Pancreas (tissue), 10 donors: ENCODE results near the gene CABP5. TPM values are rescaled to one million over a fixed set of nuclear protein-coding genes. Genes with fewer than 3 reads are reported as not detected.

ENCODE experiments used
- ATAC-seq, 4 donors: fragments of 200-7000 bp; cut with Tn5 transposase; one replicate each; pipeline versions ENCODE4 v1.8.0 to v1.9.1; 2020; ENCODE audit warnings: mild to moderate bottlenecking in 4 of 4, moderate library complexity in 4 of 4
- DNase-seq, 6 donors: peaks; one replicate each; pipeline ENCODE4 v3.0.0-alpha.2; 2020
- FAIRE-seq: peaks from 2 replicates; lab custom pipeline; 2012; peaks lifted over from hg19 to GRCh38; lab: Jason Lieb, UNC
- H3K27ac ChIP-seq, 4 donors: fragments of 200-600 bp; sonication (generic); 1 replicate in 3 of 4; 2 replicates in 1 of 4; pipeline versions ENCODE4 v1.5.0 to v1.8.0; 2020
- H3K27me3 ChIP-seq, 4 donors: fragments of 200-600 bp; one replicate each; pipeline ENCODE4 v1.8.0; 2021
- H3K36me3 ChIP-seq, 3 donors: fragments of 200-600 bp; sonication (generic) in 1 of 3; one replicate each; pipeline versions ENCODE4 v1.5.0 to v1.8.0; 2020 to 2021
- H3K4me1 ChIP-seq, 3 donors: fragments of 200-600 bp; one replicate each; pipeline ENCODE4 v1.8.0; 2021
- H3K4me3 ChIP-seq, 4 donors: fragments of 200-600 bp; sonication (generic) in 2 of 4; one replicate each; pipeline versions ENCODE4 v1.5.0 to v1.8.0; 2020 to 2021
- H3K9me3 ChIP-seq, 4 donors: fragments of 200-600 bp; one replicate each; pipeline ENCODE4 v1.8.0; 2021
- WGBS, 2 donors: extraction: QIAGEN DNeasy Blood & Tissue Kit; methylation state at CpG; one replicate each; pipeline ENCODE4 v1.1.7; 2013; 5-methylcytosine and 5-hydroxymethylcytosine counted together
- intact Hi-C, 3 donors: fragments of 100-400 bp; cut with DNase I; formaldehyde crosslinking; loops; one replicate each; pipeline versions ENCODE4 v1.11.1 to v1.14.2; 2022
- polyA plus RNA-seq, 2 donors: library from polyadenylated mRNA; stranded (reverse); fragments of 200-250 nt; gene quantifications; one replicate each; pipeline ENCODE4 v1.2.3, GENCODE V29; 2013
- total RNA-seq, 6 donors: library from RNA; stranded (reverse); fragmentation: NEBNext Ultra II Directional in 4 of 6; extraction: Animal tissue kit (Norgen Biotek cat#: 25700) in 4 of 6; gene quantifications; one replicate each; pipeline versions ENCODE4 v1.2.1 to v1.2.4, GENCODE V29; 2021 to 2023
- TF ChIP-seq, protein P1 (sequence below), 4 donors: fragments of 200-600 bp; sonication (generic) in 3 of 4; IDR thresholded peaks; one replicate each; pipeline versions ENCODE4 v1.5.0 to v1.8.0; 2021; ENCODE audit warnings: antibody characterized with exemption in 4 of 4
- donor health status: healthy with polysubstance abuse.
- donor health status: DM: no; HTN: no; CAD: no; lungs with moderate emphysema.
- donor health status: DM: no; HTN: no; CAD: no.
- donor health status: control.
- donor health status: control.
- donor health status: Bipolar disorder and iron deficiency.
- donor health status: DM: yes; HTN: yes; CAD: no.
- donor health status: DM: no; HTN: no; CAD: no.
- donor health status: DM: no; HTN: no; CAD: no.
- donor health status: DM: yes; HTN: yes; CAD: no.

CABP5 gene
- total and polyA plus RNA-seq, 8 donors, result not detected

DNA sequence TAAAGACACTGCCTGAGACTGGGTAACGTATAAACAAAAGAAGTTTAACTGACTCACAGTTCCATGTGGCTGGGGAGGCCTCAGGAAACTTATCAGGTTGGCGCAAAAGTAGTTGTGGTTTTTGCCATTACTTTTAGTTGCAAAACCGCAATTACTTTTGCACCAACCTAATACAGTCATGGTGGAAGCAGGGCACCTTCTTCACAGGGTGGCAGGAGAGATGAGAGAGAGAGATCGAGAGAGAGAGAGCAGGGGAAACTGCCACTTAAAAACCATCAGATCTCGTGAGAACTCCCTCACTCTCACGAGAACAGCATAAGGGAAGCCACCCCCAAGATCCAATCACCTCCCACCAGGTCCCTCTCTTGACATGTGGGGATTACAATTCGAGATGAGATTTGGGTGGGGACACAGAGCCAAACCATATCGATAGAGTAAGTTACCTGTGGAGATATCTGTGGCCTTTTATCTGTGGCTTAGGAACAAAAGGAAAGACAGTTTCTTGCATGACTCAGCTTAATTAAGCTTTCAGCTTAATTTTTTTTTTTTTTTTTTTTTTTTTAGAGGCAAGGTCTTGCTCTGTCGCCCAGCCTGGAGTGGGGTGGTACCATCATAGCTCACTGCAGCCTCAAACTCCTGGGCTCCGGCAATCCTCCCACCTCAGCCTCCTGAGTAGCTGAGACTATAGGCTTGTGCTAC, 7.6 kb upstream of the CABP5 start:
- no peaks in the 10 kb centered on the region for H3K9me3 ChIP-seq
- WGBS, 2 donors, result 72 to 75% methylated on average over 10 of the region's 10 CpGs
- FAIRE-seq, result no peak
- no peak for DNase-seq
- no peaks in the 10 kb centered on the region for H3K36me3 ChIP-seq
- no peaks in the 10 kb centered on the region for H3K4me1 ChIP-seq
- no peaks in the 10 kb centered on the region for H3K27me3 ChIP-seq
- no peak for ATAC-seq
- TF ChIP-seq, protein P1, sequence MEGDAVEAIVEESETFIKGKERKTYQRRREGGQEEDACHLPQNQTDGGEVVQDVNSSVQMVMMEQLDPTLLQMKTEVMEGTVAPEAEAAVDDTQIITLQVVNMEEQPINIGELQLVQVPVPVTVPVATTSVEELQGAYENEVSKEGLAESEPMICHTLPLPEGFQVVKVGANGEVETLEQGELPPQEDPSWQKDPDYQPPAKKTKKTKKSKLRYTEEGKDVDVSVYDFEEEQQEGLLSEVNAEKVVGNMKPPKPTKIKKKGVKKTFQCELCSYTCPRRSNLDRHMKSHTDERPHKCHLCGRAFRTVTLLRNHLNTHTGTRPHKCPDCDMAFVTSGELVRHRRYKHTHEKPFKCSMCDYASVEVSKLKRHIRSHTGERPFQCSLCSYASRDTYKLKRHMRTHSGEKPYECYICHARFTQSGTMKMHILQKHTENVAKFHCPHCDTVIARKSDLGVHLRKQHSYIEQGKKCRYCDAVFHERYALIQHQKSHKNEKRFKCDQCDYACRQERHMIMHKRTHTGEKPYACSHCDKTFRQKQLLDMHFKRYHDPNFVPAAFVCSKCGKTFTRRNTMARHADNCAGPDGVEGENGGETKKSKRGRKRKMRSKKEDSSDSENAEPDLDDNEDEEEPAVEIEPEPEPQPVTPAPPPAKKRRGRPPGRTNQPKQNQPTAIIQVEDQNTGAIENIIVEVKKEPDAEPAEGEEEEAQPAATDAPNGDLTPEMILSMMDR (IDR thresholded peaks at IDR 0.05), result no peak
- H3K27ac ChIP-seq, result no peak overlapping the region
- intact Hi-C loops, result no loop called here
- H3K4me3 ChIP-seq, result no peak overlapping the region

DNA sequence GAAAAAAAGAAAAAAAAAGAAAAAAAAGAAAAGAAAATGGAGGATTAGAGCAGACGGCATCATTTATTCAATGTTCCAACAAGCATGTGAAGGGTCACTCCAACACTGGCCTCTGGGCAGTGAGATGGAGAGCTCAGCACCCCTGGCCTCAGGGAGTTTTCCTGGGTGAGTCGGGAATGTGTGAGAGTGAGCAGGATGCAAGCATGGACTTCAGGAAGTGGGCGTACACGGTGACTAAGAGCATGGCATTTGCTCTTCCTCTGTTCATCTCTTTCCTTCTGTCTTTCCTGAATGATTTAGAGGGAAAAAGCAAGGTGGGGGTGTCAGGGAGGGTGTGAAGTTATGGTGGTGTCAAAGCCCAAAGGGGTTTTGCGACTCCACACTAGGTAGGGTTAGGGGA, 682 bp upstream of the CABP5 start:
- Histone ChIP-seq H3K27ac (no peak overlapping the region), H3K9me3 (no peaks in the 10 kb centered on the region), H3K4me1 (no peaks in the 10 kb centered on the region), H3K36me3 (no peaks in the 10 kb centered on the region), H3K27me3 (no peaks in the 10 kb centered on the region), H3K4me3 (no peak overlapping the region)
- TF ChIP-seq, protein P1 (IDR thresholded peaks at IDR 0.05), result no peak
- ATAC-seq (no peak), DNase-seq (no peak), FAIRE-seq (no peak)
- WGBS, 2 donors, result 72 to 81% methylated on average over 5 of the region's 5 CpGs
- intact Hi-C loops, result no loop called here

DNA sequence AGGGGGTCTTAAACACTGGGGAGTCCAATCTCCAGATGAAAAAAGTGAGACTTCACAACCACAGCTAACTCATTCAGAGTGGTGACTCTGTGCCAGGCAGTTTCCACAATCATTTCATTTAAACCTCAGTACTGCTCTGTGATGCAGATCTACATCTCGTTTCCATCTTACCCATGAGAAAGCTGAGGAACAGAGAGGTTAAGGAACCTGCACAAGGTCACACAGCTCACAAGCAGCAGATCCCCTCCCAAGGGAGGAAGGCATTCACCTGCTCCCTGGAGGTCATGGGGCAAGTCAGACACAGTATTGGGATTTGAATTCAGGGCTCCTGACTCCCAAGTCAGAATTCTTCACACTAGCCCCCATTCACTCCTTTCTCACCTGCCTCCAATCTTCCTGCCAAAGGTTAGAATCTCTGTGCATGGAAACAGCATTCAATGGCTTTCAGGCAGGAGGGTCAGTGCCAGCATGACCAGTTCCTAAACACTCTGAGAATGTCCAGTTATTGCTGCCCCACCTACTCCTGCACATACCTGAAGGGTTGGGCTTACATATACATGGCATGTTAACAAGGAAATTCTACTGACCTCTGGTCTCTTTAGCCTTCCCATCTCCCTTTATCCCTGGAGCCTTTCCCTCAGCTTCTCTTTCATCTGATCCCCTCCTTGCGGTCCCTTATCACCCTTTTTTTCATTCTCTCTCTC, 1.9 kb downstream of the CABP5 start:
- Histone ChIP-seq H3K27me3 (no peaks in the 10 kb centered on the region), H3K4me1 (no peaks in the 10 kb centered on the region), H3K9me3 (no peaks in the 10 kb centered on the region), H3K27ac (no peak overlapping the region), H3K36me3 (no peaks in the 10 kb centered on the region), H3K4me3 (no peak overlapping the region)
- TF ChIP-seq, protein P1 (IDR thresholded peaks at IDR 0.05), result no peak
- intact Hi-C loops, result no loop called here
- DNase-seq (no peak), ATAC-seq (no peak), FAIRE-seq (no peak)
- 31 to 36% methylated on average over 2 of the region's 2 CpGs for WGBS, 2 donors

DNA sequence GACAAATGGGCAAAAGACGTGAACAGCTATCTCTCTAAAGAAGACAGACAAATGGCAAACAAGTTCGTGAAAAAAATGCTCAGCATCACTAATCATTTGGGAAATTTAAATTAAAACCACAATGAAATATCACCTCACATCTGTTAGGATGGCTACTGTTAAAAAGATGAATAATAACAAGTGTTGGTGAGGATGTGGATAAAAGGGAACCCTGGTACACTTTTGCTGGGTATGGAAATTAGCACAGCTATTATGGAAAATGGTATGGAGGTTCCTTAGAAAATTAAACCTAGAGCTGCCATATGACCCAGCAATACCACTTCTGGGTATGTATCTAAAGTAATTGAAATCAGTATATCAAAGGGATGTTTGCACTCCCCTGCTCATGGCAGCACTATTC, 7.1 kb downstream of the CABP5 start:
- WGBS, 2 donors, result 64 to 73% methylated on average over 2 of the region's 2 CpGs
- no peak for ATAC-seq
- DNase-seq, result no peak
- Histone ChIP-seq H3K27ac (no peak overlapping the region), H3K9me3 (no peaks in the 10 kb centered on the region), H3K4me1 (no peaks in the 10 kb centered on the region), H3K27me3 (no peaks in the 10 kb centered on the region), H3K4me3 (no peak overlapping the region), H3K36me3 (no peaks in the 10 kb centered on the region)
- TF ChIP-seq, protein P1 (IDR thresholded peaks at IDR 0.05), result no peak
- no peak for FAIRE-seq
- intact Hi-C loops, result no loop called here

DNA sequence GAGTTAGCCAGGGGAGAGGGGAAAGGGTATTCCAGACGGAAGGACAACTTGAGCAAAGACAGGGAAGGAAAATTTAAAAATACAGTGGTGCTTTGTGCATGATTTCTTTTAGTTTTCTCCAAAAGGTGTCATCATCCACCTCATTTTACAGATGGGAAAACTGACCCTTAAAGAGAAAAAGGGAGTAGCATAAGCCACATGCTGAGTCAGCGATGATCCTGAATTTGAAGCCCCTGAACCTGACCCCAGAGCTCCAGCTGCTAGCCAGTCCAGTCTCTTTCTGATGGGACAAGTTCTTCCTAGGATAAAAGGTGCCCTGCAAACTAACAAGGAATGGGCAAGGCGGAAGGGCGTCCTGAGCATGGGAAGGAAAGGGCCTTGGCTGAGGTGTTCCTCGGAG, 10.3 kb downstream of the CABP5 start:
- Histone ChIP-seq H3K27me3 (peaks cover 0 to 3% (median 0%) of the 10 kb centered on the region in 4 donors), H3K9me3 (no peaks in the 10 kb centered on the region), H3K4me3 (no peak overlapping the region), H3K27ac (no peak overlapping the region), H3K4me1 (no peaks in the 10 kb centered on the region), H3K36me3 (no peaks in the 10 kb centered on the region)
- intact Hi-C loops, result no loop called here
- ATAC-seq (no peak), FAIRE-seq (no peak), DNase-seq (no peak)
- WGBS, 2 donors, result 39 to 55% methylated on average over 5 of the region's 5 CpGs
- TF ChIP-seq, protein P1 (IDR thresholded peaks at IDR 0.05), result no peak
